ENCODE data around the gene ZBTB25. TPM values are rescaled to one million over a fixed set of nuclear protein-coding genes. Genes with fewer than 3 reads are reported as not detected.

ZBTB25 gene
- total RNA-seq, 2 experiments from 2014 or later, result 18.4 to 35.4 TPM

GRCh38 chr14:64500088-64500487 is 3.5 kb downstream of the ZBTB25 start:
- POLR2A ChIA-PET, result interaction anchor here (3.1 kb wide), 1 partner anchor 9 kb away, joined by 13 read pairs; no protein-coding TSS in a partner anchor
- Histone ChIP-seq H3K4me1 (ENCODE audit: insufficient read depth, low read length, poor library complexity, severe bottlenecking) (peaks cover 34% of the 10 kb centered on the region), H3K9me3 (ENCODE audit: low read length) (no peaks in the 10 kb centered on the region), H3K4me2 (ENCODE audit: low read length) (peak overlapping the region; percentile 99), H3K9me2 (ENCODE audit: insufficient read depth, low read length) (no peaks in the 10 kb centered on the region), H3K4me3 (ENCODE audit: low read depth, low read length, poor library complexity, severe bottlenecking) (peak overlapping the region; percentile 6), H4K20me1 (ENCODE audit: insufficient read depth, low read length) (peaks cover 16% of the 10 kb centered on the region; the same call in 1 of the 2 replicates), H2AFZ (ENCODE audit: low read length) (no peak overlapping the region), H3K27ac (ENCODE audit: low read depth, low read length, poor library complexity, severe bottlenecking) (no peak overlapping the region), H3K79me2 (ENCODE audit: insufficient read depth, low read depth, low read length) (peaks cover 67% of the 10 kb centered on the region), H3K36me3 (ENCODE audit: insufficient read depth, low read length) (peaks cover 42% of the 10 kb centered on the region)
- no peak for TF ChIP-seq CTCF (conservative IDR thresholded peaks at IDR 0.05; ENCODE audit: low read length)
- no peak for TF ChIP-seq EZH2phosphoT487 (IDR thresholded peaks at IDR 0.05; ENCODE audit: borderline replicate concordance, low read depth, low read length)
- intact Hi-C loops (cut with micrococcal nuclease; ENCODE audit: unreplicated experiment), result loop anchor here (5.0 to 10.0 kb wide), 2 partner anchors 648 to 775 kb away; partner anchors contain the start of genes SGPP1 and SYNE2
- no peak for DNase-seq (ENCODE audit: low spot score)
- BruUV-seq (replicated peaks), result no TSS peak
- CTCF ChIA-PET (ENCODE audit: unreplicated experiment), result no interaction called here

- Histone ChIP-seq H3K4me3 (ENCODE audit: low read depth, low read length, poor library complexity, severe bottlenecking) (no peak overlapping the region), H3K79me2 (ENCODE audit: insufficient read depth, low read depth, low read length) (peaks cover 82% of the 10 kb centered on the region), H3K4me2 (ENCODE audit: low read length) (no peak overlapping the region), H3K9me3 (ENCODE audit: low read length) (no peaks in the 10 kb centered on the region), H3K9me2 (ENCODE audit: insufficient read depth, low read length) (no peaks in the 10 kb centered on the region), H3K27ac (ENCODE audit: low read depth, low read length, poor library complexity, severe bottlenecking) (no peak overlapping the region), H2AFZ (ENCODE audit: low read length) (no peak overlapping the region), H3K4me1 (ENCODE audit: insufficient read depth, low read length, poor library complexity, severe bottlenecking) (peaks cover 30% of the 10 kb centered on the region), H4K20me1 (ENCODE audit: insufficient read depth, low read length) (peaks cover 12% of the 10 kb centered on the region; the same call in 1 of the 2 replicates), H3K36me3 (ENCODE audit: insufficient read depth, low read length) (peaks cover 70% of the 10 kb centered on the region)
- BruUV-seq (replicated peaks), result no TSS peak
- CTCF ChIA-PET (ENCODE audit: unreplicated experiment), result no interaction called here
- intact Hi-C loops (cut with micrococcal nuclease; ENCODE audit: unreplicated experiment), result no loop called here
- POLR2A ChIA-PET, result interaction anchor here (0.8 to 1.7 kb wide), 7 partner anchors 8 to 159 kb away, joined by 3 to 7 read pairs (median 3); no protein-coding TSS in a partner anchor
- TF ChIP-seq CTCF (conservative IDR thresholded peaks at IDR 0.05; ENCODE audit: low read length) (no peak), EZH2phosphoT487 (IDR thresholded peaks at IDR 0.05; ENCODE audit: borderline replicate concordance, low read depth, low read length) (no peak)
- no peak for DNase-seq (ENCODE audit: low spot score)
Measured at GRCh38 chr14:64496764-64497163, 6.9 kb downstream of the ZBTB25 start.

- no peak for TF ChIP-seq CTCF (conservative IDR thresholded peaks at IDR 0.05; ENCODE audit: low read length)
- no peak for TF ChIP-seq EZH2phosphoT487 (IDR thresholded peaks at IDR 0.05; ENCODE audit: borderline replicate concordance, low read depth, low read length)
- Histone ChIP-seq H3K4me3 (ENCODE audit: low read depth, low read length, poor library complexity, severe bottlenecking) (no peak overlapping the region), H4K20me1 (ENCODE audit: insufficient read depth, low read length) (peaks cover 10% of the 10 kb centered on the region; the same call in 1 of the 2 replicates), H3K27ac (ENCODE audit: low read depth, low read length, poor library complexity, severe bottlenecking) (no peak overlapping the region), H3K9me2 (ENCODE audit: insufficient read depth, low read length) (no peaks in the 10 kb centered on the region), H3K36me3 (ENCODE audit: insufficient read depth, low read length) (peaks cover 85% of the 10 kb centered on the region), H3K4me1 (ENCODE audit: insufficient read depth, low read length, poor library complexity, severe bottlenecking) (peaks cover 15% of the 10 kb centered on the region), H2AFZ (ENCODE audit: low read length) (no peak overlapping the region), H3K9me3 (ENCODE audit: low read length) (no peaks in the 10 kb centered on the region), H3K79me2 (ENCODE audit: insufficient read depth, low read depth, low read length) (peaks cover 73% of the 10 kb centered on the region), H3K4me2 (ENCODE audit: low read length) (no peak overlapping the region)
- intact Hi-C loops (cut with micrococcal nuclease; ENCODE audit: unreplicated experiment), result no loop called here
- CTCF ChIA-PET (ENCODE audit: unreplicated experiment), result no interaction called here
- POLR2A ChIA-PET, result interaction anchor here (0.6 to 1.3 kb wide), 2 partner anchors 9 to 10 kb away, joined by 3 to 5 read pairs; no protein-coding TSS in a partner anchor
- DNase-seq (ENCODE audit: low spot score), result no peak
- no TSS peak for BruUV-seq (replicated peaks)
Measured at GRCh38 chr14:64495252-64495651, 8.4 kb downstream of the ZBTB25 start.

Data from OCI-LY7 (cell line).